OCI-LY7 (cell line): Measurements from ENCODE around the gene VANGL1. TPM values are rescaled to one million over a fixed set of nuclear protein-coding genes. Genes with fewer than 3 reads are reported as not detected.

Source experiments
- BruUV-seq: library from RNA; stranded (reverse); fragments of 400-500 nt; replicated peaks from 2 replicates; lab custom pipeline; 2021; lab: Mats Ljungman, UMichigan
- CTCF ChIA-PET: fragments of 300-600 bp; sonication (Branson Sonifier 250); formaldehyde crosslinking; loops from one replicate; lab custom pipeline; 2022; ENCODE audit warnings: antibody characterized with exemption; ENCODE audit not compliant: unreplicated experiment; lab: Charles Lee
- POLR2A ChIA-PET: fragments of 300-600 bp; sonication (Branson Sonifier 250); formaldehyde crosslinking; loops from one replicate; lab custom pipeline; 2022; ENCODE audit warnings: antibody characterized with exemption; lab: Charles Lee
- DNase-seq: peaks from one replicate; pipeline ENCODE4 v3.0.0-alpha.2; 2015; ENCODE audit warnings: low spot score
- H2AFZ ChIP-seq: fragments of 200-600 bp; sonication (generic), shearing (Covaris generic); 2 replicates; pipeline ENCODE4 v1.6.1; 2014; ENCODE audit warnings: mild to moderate bottlenecking, antibody characterized with exemption, low read length, moderate library complexity
- H3K27ac ChIP-seq: fragments of 200-600 bp; sonication (generic); 2 replicates; pipeline ENCODE4 v1.5.1; 2014; ENCODE audit warnings: mixed run types, low read depth, mild to moderate bottlenecking, moderate library complexity, low read length, inconsistent platforms; ENCODE audit not compliant: poor library complexity, severe bottlenecking
- H3K36me3 ChIP-seq: fragments of 200-600 bp; sonication (generic); 2 replicates; pipeline ENCODE4 v1.6.1; 2014; ENCODE audit warnings: mild to moderate bottlenecking, antibody characterized with exemption, low read length, moderate library complexity, mixed read lengths; ENCODE audit not compliant: insufficient read depth
- H3K4me1 ChIP-seq: fragments of 200-600 bp; sonication (generic); 2 replicates; pipeline ENCODE4 v1.5.1; 2014; ENCODE audit warnings: mild to moderate bottlenecking, low read length; ENCODE audit not compliant: insufficient read depth, poor library complexity, severe bottlenecking
- H3K4me2 ChIP-seq: fragments of 200-600 bp; sonication (generic); 2 replicates; pipeline ENCODE4 v1.6.1; 2014; ENCODE audit warnings: mild to moderate bottlenecking, low read length
- H3K4me3 ChIP-seq: fragments of 200-600 bp; sonication (generic); 2 replicates; pipeline ENCODE4 v1.5.1; 2014; ENCODE audit warnings: mild to moderate bottlenecking, low read depth, low read length; ENCODE audit not compliant: poor library complexity, severe bottlenecking
- H3K79me2 ChIP-seq: fragments of 200-600 bp; sonication (generic); 2 replicates; pipeline ENCODE4 v1.6.1; 2016; ENCODE audit warnings: low read depth, mild to moderate bottlenecking, low read length, moderate library complexity, mixed read lengths; ENCODE audit not compliant: insufficient read depth
- H3K9me2 ChIP-seq: fragments of 200-600 bp; sonication (generic); 2 replicates; pipeline ENCODE4 v1.6.1; 2016; ENCODE audit warnings: mild to moderate bottlenecking, low read length, mixed read lengths; ENCODE audit not compliant: insufficient read depth
- H3K9me3 ChIP-seq: fragments of 200-600 bp; sonication (generic); 2 replicates; pipeline ENCODE4 v1.6.1; 2014; ENCODE audit warnings: mild to moderate bottlenecking, mixed run types, low read length, mixed read lengths
- H4K20me1 ChIP-seq: fragments of 200-600 bp; sonication (generic); 2 replicates; pipeline ENCODE4 v1.6.1; 2014; ENCODE audit warnings: mild to moderate bottlenecking, antibody characterized with exemption, low read length, moderate library complexity, mixed read lengths; ENCODE audit not compliant: insufficient read depth
- CTCF ChIP-seq: fragments of 200-600 bp; sonication (generic); conservative IDR thresholded peaks from 2 replicates; pipeline ENCODE4 v1.5.1; 2014; ENCODE audit warnings: mild to moderate bottlenecking, antibody characterized with exemption, low read length, moderate library complexity, mixed read lengths
- EZH2phosphoT487 ChIP-seq: fragments of 200-600 bp; sonication (generic); IDR thresholded peaks from 2 replicates; pipeline ENCODE4 v1.6.1; 2018; ENCODE audit warnings: low read depth, borderline replicate concordance, mild to moderate bottlenecking, mixed run types, antibody characterized with exemption, low read length, moderate library complexity, mixed read lengths
- intact Hi-C: fragments of 100-400 bp; cut with micrococcal nuclease; formaldehyde crosslinking; loops from one replicate; pipeline ENCODE4 v1.10.0; 2022; ENCODE audit not compliant: unreplicated experiment
- total RNA-seq, 2 experiments: library from RNA; depleted of rRNA in 1 of 2; stranded (reverse); fragments of >200 nt in 1 of 2; shearing (Covaris generic) in 1 of 2; gene quantifications; 2 replicates each; pipeline ENCODE4 v1.2.3, GENCODE V29; 2014 to 2022

The VANGL1 gene
- total RNA-seq, 2 experiments from 2014 or later, result 1.2 TPM; not detected in 1

- Histone ChIP-seq H3K79me2 (no peaks in the 10 kb centered on the region), H3K4me2 (no peak overlapping the region), H3K4me3 (no peak overlapping the region), H2AFZ (no peak overlapping the region), H4K20me1 (no peaks in the 10 kb centered on the region), H3K9me3 (no peaks in the 10 kb centered on the region), H3K36me3 (no peaks in the 10 kb centered on the region), H3K4me1 (no peaks in the 10 kb centered on the region), H3K27ac (no peak overlapping the region), H3K9me2 (no peaks in the 10 kb centered on the region)
- no peak for DNase-seq
- ChIA-PET CTCF (no interaction called here), POLR2A (no interaction called here)
- TF ChIP-seq CTCF (no peak), EZH2phosphoT487 (no peak)
- intact Hi-C loops, result no loop called here
- no TSS peak for BruUV-seq
Observed at GRCh38 chr1:115726161-115726560, 84.4 kb downstream of the VANGL1 start.

GRCh38 chr1:115726570-115726969, 84.8 kb downstream of the VANGL1 start:
- Histone ChIP-seq H4K20me1 (no peaks in the 10 kb centered on the region), H3K4me2 (no peak overlapping the region), H3K79me2 (no peaks in the 10 kb centered on the region), H3K9me2 (no peaks in the 10 kb centered on the region), H3K27ac (no peak overlapping the region), H2AFZ (no peak overlapping the region), H3K4me1 (no peaks in the 10 kb centered on the region), H3K9me3 (no peaks in the 10 kb centered on the region), H3K36me3 (no peaks in the 10 kb centered on the region), H3K4me3 (no peak overlapping the region)
- POLR2A ChIA-PET, result no interaction called here
- intact Hi-C loops, result no loop called here
- no peak for DNase-seq
- CTCF ChIA-PET, result no interaction called here
- TF ChIP-seq EZH2phosphoT487, result no peak
- no peak for TF ChIP-seq CTCF
- no TSS peak for BruUV-seq

- CTCF ChIA-PET, result no interaction called here
- Histone ChIP-seq H3K4me2 (no peak overlapping the region), H4K20me1 (no peaks in the 10 kb centered on the region), H3K9me3 (no peaks in the 10 kb centered on the region), H3K36me3 (no peaks in the 10 kb centered on the region), H3K79me2 (no peaks in the 10 kb centered on the region), H3K4me1 (no peaks in the 10 kb centered on the region), H3K27ac (no peak overlapping the region), H2AFZ (no peak overlapping the region), H3K4me3 (no peak overlapping the region), H3K9me2 (no peaks in the 10 kb centered on the region)
- intact Hi-C loops, result no loop called here
- POLR2A ChIA-PET, result no interaction called here
- no peak for DNase-seq
- BruUV-seq, result no TSS peak
- no peak for TF ChIP-seq EZH2phosphoT487
Observed at GRCh38 chr1:115727706-115728249, 86.0 kb downstream of the VANGL1 start.
